Measurements from ENCODE around the gene EPN2.

- TF ChIP-seq CTCF (IDR thresholded peaks at IDR 0.05) (no peak), POLR2A (IDR thresholded peaks at IDR 0.05) (no peak)
Observed at GRCh38 chr17:19375732-19376131, 138.6 kb downstream of the EPN2 start.

Data from thyroid gland (tissue), 4 donors.